Stimulated activated CD8-positive, alpha-beta memory T cell treated with anti-CD3 and anti-CD28 coated beads, Interleukin-12 subunit alpha, Interleukin-12 subunit beta, amount 100 ng/mL, for 4 hours (primary cell): ENCODE measurements around the gene PUM1.
"Not testable (repeated sequence)": the region's sequence is repeated elsewhere in the genome, so short reads cannot be mapped to it uniquely, and the experiment has no call there.

Source experiments
- DNase-seq: peaks from one replicate; pipeline ENCODE4 v3.0.0-alpha.2; 2020; ENCODE audit warnings: low read depth

PUM1 gene

GRCh38 chr1:31064111-31064717, 1.3 kb downstream of the PUM1 start:
- DNase-seq = no peak

DNA sequence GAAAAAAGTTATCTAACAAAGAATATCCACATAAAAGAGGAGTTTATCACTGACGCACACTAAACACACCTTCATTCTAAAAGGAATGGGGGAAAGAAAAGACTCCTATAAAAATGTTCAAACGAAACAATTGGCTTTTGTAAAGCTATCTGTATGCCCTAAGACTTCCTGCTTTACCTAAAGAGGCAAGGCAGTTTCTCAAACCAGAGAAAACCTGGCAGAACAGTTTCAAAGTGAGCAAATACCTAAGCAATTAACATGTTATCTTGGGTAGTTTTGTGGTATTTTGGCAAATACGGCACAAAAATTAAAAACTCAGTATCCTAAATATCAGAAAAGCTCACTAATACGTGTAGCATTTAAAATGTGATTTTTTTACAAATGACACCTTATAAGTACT, 1.9 kb downstream of the PUM1 start:
- DNase-seq = no peak

- DNase-seq = no peak
Observed at GRCh38 chr1:31062867-31063380, 2.6 kb downstream of the PUM1 start.

- not testable (repeated sequence) for DNase-seq
Observed at GRCh38 chr1:31062162-31062866, 3.2 kb downstream of the PUM1 start.

- DNase-seq = no peak
Observed at GRCh38 chr1:31058012-31058411, 7.5 kb downstream of the PUM1 start.

- DNase-seq = no peak
Observed at GRCh38 chr1:31055953-31056352, 9.6 kb downstream of the PUM1 start.

DNA sequence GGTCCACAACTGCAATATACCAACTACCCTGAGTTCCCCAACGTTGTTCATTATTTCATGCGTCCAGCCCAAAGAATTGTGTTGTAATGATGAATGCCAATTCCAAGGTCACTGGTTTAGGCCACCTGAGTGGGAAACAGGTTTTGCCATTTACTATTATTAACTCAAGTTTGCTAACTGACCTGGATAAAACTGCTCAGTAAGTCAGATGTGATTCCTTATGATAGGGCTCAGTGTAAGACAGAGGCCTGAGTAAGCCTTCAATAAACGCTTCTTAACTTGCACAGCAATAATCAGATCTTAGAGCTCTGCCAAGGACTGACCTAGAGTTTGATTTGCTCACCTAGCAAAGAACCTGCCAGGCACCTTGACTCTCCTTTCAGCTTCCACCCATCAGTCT, 10.0 kb downstream of the PUM1 start:
- DNase-seq = no peak

DNA sequence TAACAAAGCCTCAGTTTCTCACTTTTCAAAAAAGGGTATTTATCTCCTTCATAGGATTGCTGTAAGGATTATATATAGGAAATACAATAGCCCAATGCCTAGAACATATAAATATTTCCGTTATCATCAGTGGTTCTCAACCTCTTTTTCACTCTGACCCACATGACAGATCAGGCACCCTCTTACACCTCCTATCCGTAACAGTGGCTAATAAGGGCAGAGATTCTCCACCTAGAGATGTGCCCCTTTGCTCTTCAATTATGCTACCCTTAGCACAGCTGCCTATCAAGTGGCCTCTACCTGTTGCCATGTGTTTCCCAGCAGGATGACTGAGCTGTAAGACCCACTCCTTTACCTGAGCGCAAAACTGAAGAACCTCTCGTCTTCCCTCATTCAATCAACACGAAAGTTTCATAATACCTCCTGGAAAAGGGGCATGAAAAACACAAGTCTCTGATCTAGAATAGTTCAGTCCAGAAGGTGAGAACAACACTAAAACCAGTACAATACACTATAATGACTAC, 10.5 kb downstream of the PUM1 start:
- no peak for DNase-seq

DNA sequence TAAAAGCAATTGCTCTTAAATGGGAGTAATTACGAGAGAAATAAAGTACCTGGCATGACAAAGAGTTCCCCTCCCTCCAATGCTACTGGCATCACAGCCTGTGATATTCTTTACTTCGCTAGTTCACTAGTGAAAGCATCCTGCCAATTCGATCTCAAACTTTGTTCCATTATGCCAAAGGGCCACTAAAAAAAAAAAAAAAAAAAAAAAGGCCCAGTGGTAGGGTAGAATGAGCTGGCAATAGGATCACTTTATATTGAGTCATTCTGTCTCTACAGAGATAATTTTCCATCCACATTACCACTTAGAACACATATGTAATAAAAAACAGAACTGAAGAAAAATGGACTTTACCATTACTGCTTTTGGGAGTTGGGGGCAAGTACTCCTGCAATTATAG, 11.2 kb downstream of the PUM1 start:
- no peak for DNase-seq

DNA sequence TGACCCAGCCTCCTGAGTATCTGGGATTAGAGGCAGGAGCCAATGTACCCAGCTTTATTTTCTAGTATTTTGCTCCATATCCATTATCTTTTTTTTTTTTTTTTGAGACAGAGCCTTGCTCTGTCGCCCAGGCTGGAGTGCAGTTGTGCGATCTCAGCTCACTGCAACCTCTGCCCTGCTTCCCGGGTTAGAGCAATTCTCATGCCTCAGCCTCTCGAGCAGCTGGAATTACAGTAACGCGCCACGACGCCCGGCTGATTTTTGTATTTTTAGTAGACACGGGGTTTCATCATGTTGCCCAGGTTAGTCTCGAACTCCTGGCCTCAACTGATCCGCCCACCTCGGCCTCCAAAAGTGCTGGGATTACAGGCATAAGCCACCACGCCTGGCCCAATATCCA, 12.9 kb downstream of the PUM1 start:
- DNase-seq = not testable (repeated sequence)

- no peak for DNase-seq
Observed at GRCh38 chr1:31051611-31052010, 13.9 kb downstream of the PUM1 start.

- DNase-seq = not testable (repeated sequence)
Observed at GRCh38 chr1:31047507-31047906, 18.0 kb downstream of the PUM1 start.

GRCh38 chr1:31043631-31044030, 21.9 kb downstream of the PUM1 start:
- DNase-seq = no peak

DNA sequence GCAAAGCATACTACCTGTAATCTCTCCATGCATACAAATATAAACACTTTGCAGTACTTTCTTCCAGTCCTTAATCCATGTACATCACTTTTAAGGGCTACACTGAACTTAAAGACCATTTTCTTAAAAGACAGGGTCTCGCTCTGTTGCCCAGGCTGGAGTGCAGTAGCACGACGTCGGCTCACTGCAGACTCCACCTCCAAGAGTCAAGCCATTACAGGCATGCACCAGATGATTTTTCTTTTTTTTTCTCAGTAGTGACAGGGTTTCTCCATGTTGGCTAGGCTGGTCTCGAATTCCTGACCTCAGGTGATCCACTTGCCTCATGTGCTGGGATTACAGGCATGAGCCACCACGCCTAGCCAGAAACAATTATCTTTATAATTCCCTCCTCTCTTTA, 22.9 kb downstream of the PUM1 start:
- DNase-seq = no peak

DNA sequence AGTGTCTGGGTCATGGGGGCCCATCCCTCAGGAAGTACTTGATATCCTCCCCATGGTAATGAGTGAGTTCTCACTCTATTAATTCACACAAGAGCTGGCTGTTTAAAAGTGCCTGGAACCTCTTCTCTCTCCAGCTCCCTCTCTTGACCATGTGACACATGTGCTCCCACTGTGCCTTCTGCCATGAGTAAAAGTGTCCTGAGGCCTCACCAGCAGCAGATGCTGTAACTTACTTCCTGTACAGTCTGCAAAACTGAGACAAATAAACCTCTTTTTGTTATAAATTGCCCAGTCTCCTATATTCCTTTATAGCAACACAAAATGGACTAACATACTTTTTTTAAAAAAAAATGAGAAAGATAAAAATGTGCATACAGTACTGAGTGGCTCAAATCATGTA, 24.0 kb downstream of the PUM1 start:
- DNase-seq = no peak

GRCh38 chr1:31040038-31040437, 25.5 kb downstream of the PUM1 start:
- no peak for DNase-seq

- not testable (repeated sequence) for DNase-seq
Observed at GRCh38 chr1:31038935-31039334, 26.6 kb downstream of the PUM1 start.

DNA sequence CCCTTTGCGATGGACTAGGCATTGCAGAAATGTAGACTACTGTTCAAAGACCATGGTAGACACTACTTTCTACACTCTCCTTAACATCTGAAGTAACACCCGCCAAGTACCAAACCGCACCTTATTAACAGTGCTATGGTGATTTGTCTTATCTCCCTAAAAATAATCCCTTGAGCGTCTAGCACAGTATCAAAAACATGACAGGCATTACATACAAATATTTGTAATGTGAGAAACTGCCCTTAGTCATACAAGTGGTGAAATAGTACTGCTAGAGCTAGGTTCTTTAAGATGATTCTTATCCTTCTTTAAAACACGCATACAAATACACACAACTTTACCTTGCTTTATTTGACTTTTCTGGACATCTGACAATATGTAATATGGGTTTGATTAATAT, 27.2 kb downstream of the PUM1 start:
- no peak for DNase-seq

DNA sequence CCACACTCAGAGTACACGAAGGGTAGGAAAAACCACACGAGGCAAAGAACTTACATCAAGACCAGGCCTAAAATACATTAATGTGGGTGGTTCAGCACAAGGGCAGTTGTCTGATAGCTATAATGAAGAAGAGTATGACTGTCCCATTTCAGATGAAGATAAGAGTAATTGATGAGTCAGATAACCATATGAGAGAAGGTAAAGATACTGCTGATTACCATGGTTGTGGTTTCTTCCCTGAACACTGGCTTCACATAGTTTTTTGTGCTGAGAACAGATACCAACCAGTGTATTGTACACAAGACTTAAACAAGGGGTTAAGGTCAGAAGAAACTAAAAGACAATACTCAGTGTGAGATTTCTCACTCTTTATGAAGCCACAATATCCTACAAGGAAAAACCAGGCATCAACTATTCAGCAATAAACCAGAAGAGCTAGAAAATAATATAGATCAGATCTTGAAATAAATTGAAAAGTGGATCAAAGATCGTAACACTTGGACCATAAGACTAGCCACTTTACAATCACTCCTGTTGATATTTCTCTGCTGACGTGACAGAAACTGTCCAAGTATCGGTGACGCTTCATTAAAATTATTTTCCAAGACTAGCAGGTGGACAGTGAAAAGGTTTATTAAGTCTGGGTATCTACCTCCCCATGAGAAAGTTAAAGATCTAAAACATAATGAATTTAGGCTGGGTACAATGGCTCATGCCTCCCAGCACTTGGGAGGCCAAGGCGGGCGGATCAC, 28.6 kb downstream of the PUM1 start:
- no peak for DNase-seq

- DNase-seq = no peak
Observed at GRCh38 chr1:31033598-31033997, 31.9 kb downstream of the PUM1 start.

- no peak for DNase-seq
Observed at GRCh38 chr1:31032266-31032665, 33.3 kb downstream of the PUM1 start.

GRCh38 chr1:31031330-31032143, 34.0 kb downstream of the PUM1 start:
- DNase-seq = no peak
